NCI-H1092 (cell line): ENCODE measurements around the gene NLRP13.
"Not testable (repeated sequence)": the region's sequence is repeated elsewhere in the genome, so short reads cannot be mapped to it uniquely, and the experiment has no call there.

Experiments used
- DNase-seq: peaks from one replicate; lab custom pipeline; 2025; lab: John Stamatoyannopoulos, UW

The NLRP13 gene

GRCh38 chr19:55931936-55932386 lies at the start of gene NLRP13:
TSS of gene NLRP13 (minus strand) at chr19:55932336. CDS start at chr19:55932311, 25 bp downstream.
- DNase-seq = no peak

- DNase-seq = no peak
Measured at GRCh38 chr19:55980415-55980814, 48.3 kb upstream of the NLRP13 start.

- DNase-seq = no peak
Measured at GRCh38 chr19:55973982-55974381, 41.8 kb upstream of the NLRP13 start.

- DNase-seq = no peak
Measured at GRCh38 chr19:55962186-55962585, 30.1 kb upstream of the NLRP13 start.

- no peak for DNase-seq
Measured at GRCh38 chr19:55959996-55960675, 28.0 kb upstream of the NLRP13 start.

GRCh38 chr19:55958356-55958755 lies 26.2 kb upstream of the NLRP13 start:
- DNase-seq = no peak

- no peak for DNase-seq
Measured at GRCh38 chr19:55956431-55956830, 24.3 kb upstream of the NLRP13 start.

GRCh38 chr19:55950566-55950965 lies 18.4 kb upstream of the NLRP13 start:
- not testable (repeated sequence) for DNase-seq

GRCh38 chr19:55947532-55947931 lies 15.4 kb upstream of the NLRP13 start, which contains the start of gene NLRP8:
TSS of gene NLRP8 (plus strand) at chr19:55947832.
- DNase-seq = no peak

- no peak for DNase-seq
Measured at GRCh38 chr19:55940306-55940705, 8.2 kb upstream of the NLRP13 start.

- no peak for DNase-seq
Measured at GRCh38 chr19:55939206-55939605, 7.1 kb upstream of the NLRP13 start.

GRCh38 chr19:55935206-55935605 lies 3.1 kb upstream of the NLRP13 start:
- DNase-seq = no peak

- DNase-seq = no peak
Measured at GRCh38 chr19:55930996-55931515, 1.1 kb downstream of the NLRP13 start.

GRCh38 chr19:55929258-55929657 lies 2.9 kb downstream of the NLRP13 start:
- not testable (repeated sequence) for DNase-seq

GRCh38 chr19:55927991-55928390 lies 4.1 kb downstream of the NLRP13 start:
- no peak for DNase-seq

- DNase-seq = no peak
Measured at GRCh38 chr19:55923556-55923955, 8.6 kb downstream of the NLRP13 start.

GRCh38 chr19:55913643-55914268 lies 18.4 kb downstream of the NLRP13 start:
- no peak for DNase-seq

GRCh38 chr19:55912916-55913315 lies 19.2 kb downstream of the NLRP13 start:
- no peak for DNase-seq

- DNase-seq = no peak
Measured at GRCh38 chr19:55909801-55910200, 22.3 kb downstream of the NLRP13 start.

- DNase-seq = no peak
Measured at GRCh38 chr19:55907746-55908145, 24.4 kb downstream of the NLRP13 start.

- no peak for DNase-seq
Measured at GRCh38 chr19:55907286-55907685, 24.9 kb downstream of the NLRP13 start.

- DNase-seq = no peak
Measured at GRCh38 chr19:55902080-55902751, 29.9 kb downstream of the NLRP13 start.
